HG03196 (cell line): Measurements from ENCODE around the gene CFAP100.

Experiments
- ATAC-seq: cut with Tn5 transposase; IDR thresholded peaks from one replicate; pipeline ENCODE4 v1.9.1; 2021; ENCODE audit not compliant: unreplicated experiment

The CFAP100 gene

GRCh38 chr3:126373682-126374601, 20.8 kb upstream of the CFAP100 start:
- no peak for ATAC-seq

GRCh38 chr3:126375835-126376331, 18.8 kb upstream of the CFAP100 start:
- ATAC-seq: no peak

- no peak for ATAC-seq
Measured at GRCh38 chr3:126376444-126376843, 18.3 kb upstream of the CFAP100 start.

- no peak for ATAC-seq
Measured at GRCh38 chr3:126377211-126377610, 17.5 kb upstream of the CFAP100 start.

- no peak for ATAC-seq
Measured at GRCh38 chr3:126378341-126378751, 16.4 kb upstream of the CFAP100 start.

- ATAC-seq: no peak
Measured at GRCh38 chr3:126380011-126380768, 14.5 kb upstream of the CFAP100 start.

- no peak for ATAC-seq
Measured at GRCh38 chr3:126381966-126382365, 12.7 kb upstream of the CFAP100 start.

GRCh38 chr3:126389112-126389793, 5.5 kb upstream of the CFAP100 start:
- ATAC-seq: peak; percentile 79

GRCh38 chr3:126389794-126390146, 4.9 kb upstream of the CFAP100 start:
- no peak for ATAC-seq

GRCh38 chr3:126390201-126390600, 4.5 kb upstream of the CFAP100 start:
- ATAC-seq: no peak

GRCh38 chr3:126390751-126391150, 4.0 kb upstream of the CFAP100 start:
- no peak for ATAC-seq

GRCh38 chr3:126391631-126392030, 3.1 kb upstream of the CFAP100 start:
- ATAC-seq: no peak

- ATAC-seq: no peak
Measured at GRCh38 chr3:126392246-126392645, 2.5 kb upstream of the CFAP100 start.

- ATAC-seq: no peak
Measured at GRCh38 chr3:126393563-126393962, 1.1 kb upstream of the CFAP100 start.

GRCh38 chr3:126394977-126395321, 240 bp downstream of the CFAP100 start:
- no peak for ATAC-seq

GRCh38 chr3:126395846-126396513, 1.3 kb downstream of the CFAP100 start:
- ATAC-seq: no peak

GRCh38 chr3:126396536-126396935, 1.8 kb downstream of the CFAP100 start:
- ATAC-seq: no peak

GRCh38 chr3:126397610-126398422, 3.1 kb downstream of the CFAP100 start:
- ATAC-seq: no peak

GRCh38 chr3:126398423-126399350, 4.0 kb downstream of the CFAP100 start:
- no peak for ATAC-seq
